ENCODE results near the gene CAMSAP2.
A peak's percentile ranks its signal among the peaks of the same experiment; 100 is the strongest.

CAMSAP2 gene

GRCh38 chr1:200738327-200738948 is at the start of gene CAMSAP2:
TSS of gene CAMSAP2 (plus strand) at chr1:200738893. CDS start at chr1:200739828, 935 bp downstream.
- DNase-seq: peak; percentile 69

GRCh38 chr1:200692316-200692715 is 46.4 kb upstream of the CAMSAP2 start:
- DNase-seq: no peak

- DNase-seq: no peak
Measured at GRCh38 chr1:200693327-200693726, 45.4 kb upstream of the CAMSAP2 start.

- DNase-seq: no peak
Measured at GRCh38 chr1:200694738-200695137, 44.0 kb upstream of the CAMSAP2 start.

GRCh38 chr1:200699871-200700270 is 38.8 kb upstream of the CAMSAP2 start:
- no peak for DNase-seq

GRCh38 chr1:200704986-200705500 is 33.6 kb upstream of the CAMSAP2 start:
- DNase-seq: no peak

GRCh38 chr1:200706111-200706814 is 32.4 kb upstream of the CAMSAP2 start:
- DNase-seq: no peak

GRCh38 chr1:200707116-200707515 is 31.6 kb upstream of the CAMSAP2 start:
- no peak for DNase-seq

GRCh38 chr1:200708161-200708560 is 30.5 kb upstream of the CAMSAP2 start:
- no peak for DNase-seq

- DNase-seq: no peak
Measured at GRCh38 chr1:200708769-200709168, 29.9 kb upstream of the CAMSAP2 start.

GRCh38 chr1:200710166-200710565 is 28.5 kb upstream of the CAMSAP2 start:
- DNase-seq: no peak

- no peak for DNase-seq
Measured at GRCh38 chr1:200714504-200715187, 24.0 kb upstream of the CAMSAP2 start.

- DNase-seq: no peak
Measured at GRCh38 chr1:200720199-200720598, 18.5 kb upstream of the CAMSAP2 start.

- no peak for DNase-seq
Measured at GRCh38 chr1:200724064-200724463, 14.6 kb upstream of the CAMSAP2 start.

GRCh38 chr1:200727257-200727656 is 11.4 kb upstream of the CAMSAP2 start:
- DNase-seq: no peak

- no peak for DNase-seq
Measured at GRCh38 chr1:200729863-200730262, 8.8 kb upstream of the CAMSAP2 start.

GRCh38 chr1:200731654-200732332 is 6.9 kb upstream of the CAMSAP2 start:
- DNase-seq: no peak

GRCh38 chr1:200732438-200732837 is 6.3 kb upstream of the CAMSAP2 start:
- DNase-seq: no peak

- no peak for DNase-seq
Measured at GRCh38 chr1:200733907-200734306, 4.8 kb upstream of the CAMSAP2 start.

GRCh38 chr1:200737647-200738291 is 924 bp upstream of the CAMSAP2 start:
- no peak for DNase-seq

- peak; percentile 36 for DNase-seq
Measured at GRCh38 chr1:200738949-200739651, 407 bp downstream of the CAMSAP2 start.

Measured in CD4-positive, alpha-beta T cell treated with Interleukin-10 for 1 hour (primary cell).